HG03432 (cell line): Measurements from ENCODE around the gene ZSWIM4.
"Not testable (repeated sequence)": the region's sequence is repeated elsewhere in the genome, so short reads cannot be mapped to it uniquely, and the experiment has no call there.

Source experiments
- ATAC-seq: cut with Tn5 transposase; IDR thresholded peaks from one replicate; pipeline ENCODE4 v1.9.1; 2021; ENCODE audit warnings: mild to moderate bottlenecking, moderate library complexity; ENCODE audit not compliant: unreplicated experiment

The ZSWIM4 gene

GRCh38 chr19:13778398-13778797 lies 16.8 kb upstream of the ZSWIM4 start:
- ATAC-seq = no peak

- no peak for ATAC-seq
These were observed 16.4 kb upstream of the ZSWIM4 start for GRCh38 chr19:13778847-13779246.

- not testable (repeated sequence) for ATAC-seq
These were observed 15.4 kb upstream of the ZSWIM4 start for GRCh38 chr19:13779794-13780193.

- ATAC-seq = no peak
These were observed 13.7 kb upstream of the ZSWIM4 start for GRCh38 chr19:13781547-13781946.

GRCh38 chr19:13782537-13782936 lies 12.7 kb upstream of the ZSWIM4 start:
- ATAC-seq = no peak

GRCh38 chr19:13783565-13784500 lies 11.4 kb upstream of the ZSWIM4 start:
- no peak for ATAC-seq

GRCh38 chr19:13784731-13785452 lies 10.4 kb upstream of the ZSWIM4 start:
- ATAC-seq = no peak

- ATAC-seq = no peak
These were observed 6.3 kb upstream of the ZSWIM4 start for GRCh38 chr19:13788991-13789390.

GRCh38 chr19:13790354-13790753 lies 4.9 kb upstream of the ZSWIM4 start:
- no peak for ATAC-seq

GRCh38 chr19:13793317-13793716 lies 1.9 kb upstream of the ZSWIM4 start:
- not testable (repeated sequence) for ATAC-seq

- ATAC-seq = no peak
These were observed 866 bp upstream of the ZSWIM4 start for GRCh38 chr19:13794398-13794756.

GRCh38 chr19:13795595-13796300 lies 505 bp downstream of the ZSWIM4 start:
- ATAC-seq = peak; percentile 44

- no peak for ATAC-seq
These were observed 1.2 kb downstream of the ZSWIM4 start for GRCh38 chr19:13796301-13797057.

GRCh38 chr19:13797058-13797440 lies 1.8 kb downstream of the ZSWIM4 start:
- ATAC-seq = no peak

GRCh38 chr19:13797870-13798269 lies 2.6 kb downstream of the ZSWIM4 start:
- no peak for ATAC-seq

- no peak for ATAC-seq
These were observed 4.4 kb downstream of the ZSWIM4 start for GRCh38 chr19:13799669-13800068.

GRCh38 chr19:13803038-13803437 lies 7.8 kb downstream of the ZSWIM4 start:
- ATAC-seq = no peak

GRCh38 chr19:13804830-13805683 lies 9.8 kb downstream of the ZSWIM4 start:
- ATAC-seq = no peak

- no peak for ATAC-seq
These were observed 11.5 kb downstream of the ZSWIM4 start for GRCh38 chr19:13806728-13807127.
